OCI-LY7 (cell line): ENCODE results near the gene DUSP22.

Experiments used
- CTCF ChIP-seq: fragments of 200-600 bp; sonication (generic); conservative IDR thresholded peaks from 2 replicates; pipeline ENCODE4 v1.5.1; 2014; ENCODE audit warnings: mild to moderate bottlenecking, antibody characterized with exemption, low read length, moderate library complexity, mixed read lengths
- EZH2phosphoT487 ChIP-seq: fragments of 200-600 bp; sonication (generic); IDR thresholded peaks from 2 replicates; pipeline ENCODE4 v1.6.1; 2018; ENCODE audit warnings: low read depth, borderline replicate concordance, mild to moderate bottlenecking, mixed run types, antibody characterized with exemption, low read length, moderate library complexity, mixed read lengths

- TF ChIP-seq CTCF (no peak), EZH2phosphoT487 (no peak)
Measured at GRCh38 chr6:257774-258173, 34.5 kb upstream of the DUSP22 start.
